Panc1 (cell line): ENCODE results near the gene SUPT3H. TPM values are rescaled to one million over a fixed set of nuclear protein-coding genes. Genes with fewer than 3 reads are reported as not detected.

Source experiments
- ATAC-seq: fragments of 200-7000 bp; cut with Tn5 transposase; 2 replicates; pipeline ENCODE4 v1.9.1; 2020; ENCODE audit warnings: mild to moderate bottlenecking, moderate library complexity
- BruUV-seq: library from RNA; stranded (reverse); fragments of 400-500 nt; replicated peaks from 2 replicates; lab custom pipeline; 2021; lab: Mats Ljungman, UMichigan
- CTCF ChIA-PET: fragments of 300-600 bp; sonication (Branson Sonifier 250); formaldehyde crosslinking; loops from one replicate; lab custom pipeline; 2022; ENCODE audit warnings: antibody characterized with exemption; lab: Charles Lee
- POLR2A ChIA-PET: fragments of 300-600 bp; sonication (Branson Sonifier 250); formaldehyde crosslinking; loops from one replicate; lab custom pipeline; 2022; ENCODE audit warnings: antibody characterized with exemption; lab: Charles Lee
- DNase-seq: peaks from one replicate; pipeline ENCODE4 v3.0.0-alpha.2; 2010; ENCODE audit warnings: low read depth, low spot score
- H3K27ac ChIP-seq: 2 replicates; pipeline ENCODE4 v1.5.1; 2011; ENCODE audit warnings: mild to moderate bottlenecking, low read length, inconsistent platforms
- H3K27me3 ChIP-seq: fragments of 200-500 bp; sonication (Bioruptor generic); 2 replicates; pipeline ENCODE4 v1.6.0; 2014; ENCODE audit warnings: low read length, inconsistent platforms; ENCODE audit not compliant: control insufficient read depth, insufficient read depth
- H3K36me3 ChIP-seq: fragments of 200-500 bp; sonication (Bioruptor generic); 2 replicates; pipeline ENCODE4 v1.5.1; 2014; ENCODE audit warnings: inconsistent platforms, mild to moderate bottlenecking, low read length, moderate library complexity; ENCODE audit not compliant: control insufficient read depth, insufficient read depth
- H3K4me1 ChIP-seq: 2 replicates; pipeline ENCODE4 v1.5.1; 2011; ENCODE audit warnings: inconsistent platforms, mild to moderate bottlenecking, low read length, moderate library complexity; ENCODE audit not compliant: control insufficient read depth, insufficient read depth
- H3K4me3 ChIP-seq, 2 experiments: 2 replicates each; pipeline ENCODE4 v1.5.1; 2011 to 2012; ENCODE audit warnings: low read depth in 2 of 2, low read length in 2 of 2, mild to moderate bottlenecking in 2 of 2, inconsistent platforms in 1 of 2, moderate library complexity in 1 of 2
- H3K9me3 ChIP-seq: fragments of 200-500 bp; sonication (Bioruptor generic); 2 replicates; pipeline ENCODE4 v1.5.1; 2014; ENCODE audit warnings: low read depth, mild to moderate bottlenecking, inconsistent platforms, low read length, moderate library complexity; ENCODE audit not compliant: control insufficient read depth, insufficient read depth
- CTCF ChIP-seq: fragments of 450-650 bp; IDR thresholded peaks from 2 replicates; pipeline ENCODE4 v1.5.1; 2017; ENCODE audit warnings: mild to moderate bottlenecking
- POLR2AphosphoS5 ChIP-seq: IDR thresholded peaks from 2 replicates; pipeline ENCODE4 v1.6.1; 2012; ENCODE audit warnings: mild to moderate bottlenecking, low read depth, low read length, moderate library complexity
- REST ChIP-seq, 2 experiments: IDR thresholded peaks; 2 replicates each; pipeline ENCODE4 v1.6.1; 2011 to 2012; ENCODE audit warnings: low read depth in 2 of 2, control low read depth in 1 of 2, low read length in 1 of 2, mild to moderate bottlenecking in 1 of 2, moderate library complexity in 1 of 2; ENCODE audit not compliant: insufficient read depth in 1 of 2
- SIN3A ChIP-seq: IDR thresholded peaks from 2 replicates; pipeline ENCODE4 v1.6.1; 2012; ENCODE audit warnings: low read depth, mild to moderate bottlenecking, low read length, moderate library complexity, borderline replicate concordance; ENCODE audit not compliant: insufficient read depth
- TCF7L2 ChIP-seq: IDR thresholded peaks from 2 replicates; pipeline ENCODE4 v1.6.1; 2011; ENCODE audit warnings: mild to moderate bottlenecking, low read depth, low read length, inconsistent platforms
- in situ Hi-C: cut with HindIII; loops from 2 replicates; pipeline ENCODE4 v1.10.0; 2016; ENCODE audit warnings: low sequenced_read_pairs, low pct_unique_long_range_greater_than_20kb
- intact Hi-C: fragments of 100-400 bp; cut with micrococcal nuclease; formaldehyde crosslinking; loops from one replicate; pipeline ENCODE4 v1.10.0; 2022; ENCODE audit not compliant: unreplicated experiment
- total RNA-seq: library from RNA; stranded (reverse); gene quantifications from one replicate; pipeline ENCODE4 v1.2.1, GENCODE V29; 2021; ENCODE audit not compliant: unreplicated experiment

SUPT3H gene
- total RNA-seq, 1 experiment from 2014 or later, result 11.0 TPM

DNA sequence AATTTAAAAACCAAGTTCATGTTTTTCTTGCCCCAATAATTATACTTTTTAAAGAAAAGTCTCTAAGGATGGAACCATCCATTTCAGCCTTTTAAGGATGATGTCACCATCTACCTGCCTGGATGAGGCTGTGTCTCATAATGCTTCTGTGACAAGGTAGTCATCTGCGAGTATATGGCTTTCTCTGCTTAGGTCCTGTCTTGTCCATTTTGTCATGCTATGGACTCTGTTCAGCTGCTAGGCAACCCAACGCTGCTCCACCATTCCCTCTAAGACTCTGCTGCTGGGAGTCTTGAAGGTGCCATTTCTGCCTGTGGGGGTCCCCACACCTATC lies 509.4 kb downstream of the SUPT3H start:
- intact Hi-C loops (no loop called here), in situ Hi-C loops (no loop called here)
- no peak overlapping the region for H3K27ac ChIP-seq
- DNase-seq (no peak), ATAC-seq (no peak)
- no peaks in the 10 kb centered on the region for H3K27me3 ChIP-seq
- no peaks in the 10 kb centered on the region for H3K9me3 ChIP-seq
- no peaks in the 10 kb centered on the region for H3K4me1 ChIP-seq
- no TSS peak for BruUV-seq
- CTCF ChIA-PET, result no interaction called here
- H3K36me3 ChIP-seq, result no peaks in the 10 kb centered on the region
- POLR2A ChIA-PET, result no interaction called here
- TF ChIP-seq CTCF, result no peak
- TF ChIP-seq SIN3A, result no peak
- TF ChIP-seq REST (IDR thresholded peaks at IDR 0.05; ENCODE audit: insufficient read depth in 1 of 2, low read depth in 2 of 2, low read length in 1 of 2), result no peak
- TF ChIP-seq POLR2AphosphoS5, result no peak
- no peak for TF ChIP-seq TCF7L2
- H3K4me3 ChIP-seq, result no peak overlapping the region

GRCh38 chr6:44867571-44868334 lies 510.0 kb downstream of the SUPT3H start:
- in situ Hi-C loops, result no loop called here
- ATAC-seq, result no peak

More at GRCh38 chr6:44867571-44868334, 510.0 kb downstream of the SUPT3H start:
- no peak for TF ChIP-seq TCF7L2
- TF ChIP-seq CTCF, result no peak
- TF ChIP-seq POLR2AphosphoS5, result no peak
- no peak for TF ChIP-seq REST (IDR thresholded peaks at IDR 0.05; ENCODE audit: insufficient read depth in 1 of 2, low read depth in 2 of 2, low read length in 1 of 2)
- TF ChIP-seq SIN3A, result no peak
- intact Hi-C loops, result no loop called here
- CTCF ChIA-PET, result no interaction called here
- H3K4me1 ChIP-seq, result no peaks in the 10 kb centered on the region
- no TSS peak for BruUV-seq
- no peaks in the 10 kb centered on the region for H3K27me3 ChIP-seq
- H3K36me3 ChIP-seq, result no peaks in the 10 kb centered on the region
- H3K4me3 ChIP-seq, result no peak overlapping the region
- DNase-seq, result no peak
- POLR2A ChIA-PET, result no interaction called here
- no peak overlapping the region for H3K27ac ChIP-seq
- no peaks in the 10 kb centered on the region for H3K9me3 ChIP-seq
